Measurements from ENCODE around the gene ELAVL3.
A peak's percentile ranks its signal among the peaks of the same experiment; 100 is the strongest.

Gene ELAVL3

DNA sequence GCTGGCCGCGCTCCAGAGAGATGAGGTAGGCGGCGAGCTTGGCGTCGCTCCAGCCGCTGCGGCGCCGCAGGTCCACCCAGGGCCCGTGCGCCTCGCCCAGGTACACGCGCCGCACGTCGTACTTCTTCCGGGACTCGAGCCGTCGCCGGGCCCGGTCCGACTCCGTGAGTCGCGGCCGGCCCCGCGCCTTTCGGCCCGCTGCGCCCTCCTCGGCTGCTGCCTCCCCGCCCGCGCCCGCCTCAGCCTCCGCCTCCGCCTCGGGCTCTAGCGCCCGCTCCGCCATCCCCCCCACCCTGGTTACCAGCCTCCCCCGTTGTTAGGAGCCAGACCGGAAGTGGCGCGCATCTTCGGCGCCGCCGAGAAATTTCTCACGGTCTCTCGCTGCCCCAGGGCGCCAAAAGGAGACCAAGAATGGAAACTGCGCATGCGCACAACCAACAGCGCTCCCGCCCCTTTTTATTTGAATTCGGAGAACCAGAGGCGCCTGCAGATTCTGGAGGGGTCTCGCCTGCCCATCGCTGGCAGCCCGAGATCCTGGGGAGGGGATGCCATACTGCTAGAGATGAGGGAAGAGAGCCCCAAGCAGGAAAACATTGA lies 24.8 kb upstream of the ELAVL3 start, which contains the start of gene ZNF653:
TSS of gene ZNF653 (minus strand) at position 336 of the 597 bp plus-strand sequence. CDS start at position 283, 53 bp downstream.
- Histone ChIP-seq H2AFZ (ENCODE audit: low read depth, low read length) (peak within 1 kb of the TSS; percentile 89), H3K79me2 (ENCODE audit: insufficient read depth, low read length) (peaks cover 13% of the 10 kb centered on the region), H3K9ac (ENCODE audit: low read depth, low read length) (peak within 1 kb of the TSS; percentile 84), H3K4me2 (ENCODE audit: insufficient read depth, low read length) (peak within 1 kb of the TSS; percentile 95), H3K9me3 (ENCODE audit: insufficient read depth, low read length, severe bottlenecking) (no peaks in the 10 kb centered on the region), H3K27ac (ENCODE audit: low read length) (peak within 1 kb of the TSS; percentile 92), H3K36me3 (ENCODE audit: insufficient read depth, low read length) (peaks cover 4% of the 10 kb centered on the region; the same call in 1 of the 2 replicates), H3K4me1 (ENCODE audit: insufficient read depth, low read length) (peaks cover 29% of the 10 kb centered on the region), H3K4me3 (ENCODE audit: low read depth in 1 of 2, low read length in 2 of 2) (peak within 1 kb of the TSS; percentile 76 to 88), H3K27me3 (ENCODE audit: insufficient read depth, low read length, poor library complexity) (no peaks in the 10 kb centered on the region), H4K20me1 (ENCODE audit: insufficient read depth, low read length) (no peaks in the 10 kb centered on the region)
- peak; percentile 97 for DNase-seq
- TF ChIP-seq, protein P1, sequence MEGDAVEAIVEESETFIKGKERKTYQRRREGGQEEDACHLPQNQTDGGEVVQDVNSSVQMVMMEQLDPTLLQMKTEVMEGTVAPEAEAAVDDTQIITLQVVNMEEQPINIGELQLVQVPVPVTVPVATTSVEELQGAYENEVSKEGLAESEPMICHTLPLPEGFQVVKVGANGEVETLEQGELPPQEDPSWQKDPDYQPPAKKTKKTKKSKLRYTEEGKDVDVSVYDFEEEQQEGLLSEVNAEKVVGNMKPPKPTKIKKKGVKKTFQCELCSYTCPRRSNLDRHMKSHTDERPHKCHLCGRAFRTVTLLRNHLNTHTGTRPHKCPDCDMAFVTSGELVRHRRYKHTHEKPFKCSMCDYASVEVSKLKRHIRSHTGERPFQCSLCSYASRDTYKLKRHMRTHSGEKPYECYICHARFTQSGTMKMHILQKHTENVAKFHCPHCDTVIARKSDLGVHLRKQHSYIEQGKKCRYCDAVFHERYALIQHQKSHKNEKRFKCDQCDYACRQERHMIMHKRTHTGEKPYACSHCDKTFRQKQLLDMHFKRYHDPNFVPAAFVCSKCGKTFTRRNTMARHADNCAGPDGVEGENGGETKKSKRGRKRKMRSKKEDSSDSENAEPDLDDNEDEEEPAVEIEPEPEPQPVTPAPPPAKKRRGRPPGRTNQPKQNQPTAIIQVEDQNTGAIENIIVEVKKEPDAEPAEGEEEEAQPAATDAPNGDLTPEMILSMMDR (IDR thresholded peaks at IDR 0.05; ENCODE audit: borderline replicate concordance, extremely low read depth, low read length, poor library complexity, severe bottlenecking): no peak
- TF ChIP-seq EZH2 (IDR thresholded peaks at IDR 0.05; ENCODE audit: borderline replicate concordance, low read depth, low read length, severe bottlenecking): no peak
- peak; percentile 62 for ATAC-seq (ENCODE audit: insufficient read depth, low read depth)

DNA sequence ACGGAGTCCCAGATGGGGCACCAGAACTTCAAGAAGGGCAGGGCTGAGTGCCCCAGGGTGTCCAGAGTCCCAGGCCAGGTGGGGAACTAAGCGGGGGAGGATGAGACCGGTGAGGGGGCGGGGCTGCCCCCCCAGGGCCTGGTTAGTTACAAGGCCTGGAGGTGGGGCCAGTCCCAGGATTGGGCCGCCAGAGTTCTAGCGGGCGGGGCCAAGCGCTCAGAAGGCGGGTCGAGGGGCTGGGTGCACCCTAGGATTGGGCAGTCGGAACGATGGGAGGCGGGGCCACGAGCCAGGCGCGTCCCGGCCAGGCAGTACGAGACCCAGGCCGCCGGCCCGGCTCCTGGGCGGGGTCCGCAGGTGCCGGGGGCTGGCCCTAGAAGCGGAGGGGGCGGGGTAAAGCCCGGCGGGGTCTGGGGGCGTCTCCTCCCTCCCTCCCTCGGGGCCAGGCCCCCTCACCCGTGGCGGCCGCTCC lies 24.2 kb upstream of the ELAVL3 start:
- H3K4me3 ChIP-seq (ENCODE audit: low read depth in 1 of 2, low read length in 2 of 2): peak overlapping the region; percentile 76 to 88
- ATAC-seq (ENCODE audit: insufficient read depth, low read depth) (peak; percentile 91), DNase-seq (peak; percentile 98)
- no peaks in the 10 kb centered on the region for H3K9me3 ChIP-seq (ENCODE audit: insufficient read depth, low read length, severe bottlenecking)
- H3K9ac ChIP-seq (ENCODE audit: low read depth, low read length): peak overlapping the region; percentile 84
- peaks cover 4% of the 10 kb centered on the region; the same call in 1 of the 2 replicates for H3K36me3 ChIP-seq (ENCODE audit: insufficient read depth, low read length)
- peak overlapping the region; percentile 84 for H3K27ac ChIP-seq (ENCODE audit: low read length)
- peak overlapping the region; percentile 83 for H2AFZ ChIP-seq (ENCODE audit: low read depth, low read length)
- TF ChIP-seq EZH2 (IDR thresholded peaks at IDR 0.05; ENCODE audit: borderline replicate concordance, low read depth, low read length, severe bottlenecking): no peak
- TF ChIP-seq, protein P1 (IDR thresholded peaks at IDR 0.05; ENCODE audit: borderline replicate concordance, extremely low read depth, low read length, poor library complexity, severe bottlenecking): no peak
- H3K4me2 ChIP-seq (ENCODE audit: insufficient read depth, low read length): peak overlapping the region; percentile 95
- H4K20me1 ChIP-seq (ENCODE audit: insufficient read depth, low read length): no peaks in the 10 kb centered on the region
- H3K4me1 ChIP-seq (ENCODE audit: insufficient read depth, low read length): peaks cover 29% of the 10 kb centered on the region
- H3K27me3 ChIP-seq (ENCODE audit: insufficient read depth, low read length, poor library complexity): no peaks in the 10 kb centered on the region
- peaks cover 13% of the 10 kb centered on the region for H3K79me2 ChIP-seq (ENCODE audit: insufficient read depth, low read length)

DNA sequence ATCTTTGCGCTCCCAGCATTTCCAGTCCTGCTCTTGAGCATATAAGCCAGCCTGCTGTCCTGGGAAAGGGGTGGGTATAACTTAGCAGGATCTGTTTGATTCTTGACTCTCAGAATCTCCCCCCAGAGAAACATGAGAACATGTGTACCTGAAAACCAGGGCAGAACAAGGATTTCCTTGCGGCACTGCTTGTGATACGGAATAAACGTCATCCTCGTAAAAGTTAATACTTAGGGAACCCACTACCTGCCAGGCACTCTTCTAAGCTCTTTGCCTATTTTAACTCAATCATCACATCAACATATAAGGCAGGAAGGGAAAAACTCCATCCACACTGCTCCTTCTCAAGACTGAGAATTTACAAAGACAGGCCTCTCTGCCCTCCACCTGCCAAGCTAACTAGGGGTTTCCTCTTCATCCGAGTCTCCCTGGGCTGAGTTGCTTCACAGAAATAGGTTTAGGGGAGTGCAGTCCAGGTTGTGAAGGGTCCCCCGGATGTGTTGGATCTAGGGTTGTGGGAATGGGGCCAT lies 23.7 kb upstream of the ELAVL3 start:
- Histone ChIP-seq H3K9me3 (ENCODE audit: insufficient read depth, low read length, severe bottlenecking) (no peaks in the 10 kb centered on the region), H3K79me2 (ENCODE audit: insufficient read depth, low read length) (peaks cover 13% of the 10 kb centered on the region), H3K9ac (ENCODE audit: low read depth, low read length) (peak overlapping the region; percentile 84), H3K4me1 (ENCODE audit: insufficient read depth, low read length) (peaks cover 29% of the 10 kb centered on the region), H3K27me3 (ENCODE audit: insufficient read depth, low read length, poor library complexity) (no peaks in the 10 kb centered on the region), H3K27ac (ENCODE audit: low read length) (peak overlapping the region; percentile 61), H3K4me3 (ENCODE audit: low read depth in 1 of 2, low read length in 2 of 2) (peak overlapping the region; percentile 76 to 88; a peak in 3 of 4 replicates), H4K20me1 (ENCODE audit: insufficient read depth, low read length) (no peaks in the 10 kb centered on the region), H3K4me2 (ENCODE audit: insufficient read depth, low read length) (peak overlapping the region; percentile 95), H2AFZ (ENCODE audit: low read depth, low read length) (peak overlapping the region; percentile 65), H3K36me3 (ENCODE audit: insufficient read depth, low read length) (peaks cover 4% of the 10 kb centered on the region; the same call in 1 of the 2 replicates)
- no peak for ATAC-seq (ENCODE audit: insufficient read depth, low read depth)
- TF ChIP-seq EZH2 (IDR thresholded peaks at IDR 0.05; ENCODE audit: borderline replicate concordance, low read depth, low read length, severe bottlenecking): no peak
- TF ChIP-seq, protein P1 (IDR thresholded peaks at IDR 0.05; ENCODE audit: borderline replicate concordance, extremely low read depth, low read length, poor library complexity, severe bottlenecking): no peak
- no peak for DNase-seq
